ENCODE measurements around the gene SYT5. TPM values are rescaled to one million over a fixed set of nuclear protein-coding genes. Genes with fewer than 3 reads are reported as not detected.

Gene SYT5
- total and polyA plus RNA-seq, 10 of the 15 experiments (the other 5 are each of a cell fraction or from before 2014, with no cell fraction given): 0.04 to 0.79 (median 0.26) TPM; not detected in 7

DNA sequence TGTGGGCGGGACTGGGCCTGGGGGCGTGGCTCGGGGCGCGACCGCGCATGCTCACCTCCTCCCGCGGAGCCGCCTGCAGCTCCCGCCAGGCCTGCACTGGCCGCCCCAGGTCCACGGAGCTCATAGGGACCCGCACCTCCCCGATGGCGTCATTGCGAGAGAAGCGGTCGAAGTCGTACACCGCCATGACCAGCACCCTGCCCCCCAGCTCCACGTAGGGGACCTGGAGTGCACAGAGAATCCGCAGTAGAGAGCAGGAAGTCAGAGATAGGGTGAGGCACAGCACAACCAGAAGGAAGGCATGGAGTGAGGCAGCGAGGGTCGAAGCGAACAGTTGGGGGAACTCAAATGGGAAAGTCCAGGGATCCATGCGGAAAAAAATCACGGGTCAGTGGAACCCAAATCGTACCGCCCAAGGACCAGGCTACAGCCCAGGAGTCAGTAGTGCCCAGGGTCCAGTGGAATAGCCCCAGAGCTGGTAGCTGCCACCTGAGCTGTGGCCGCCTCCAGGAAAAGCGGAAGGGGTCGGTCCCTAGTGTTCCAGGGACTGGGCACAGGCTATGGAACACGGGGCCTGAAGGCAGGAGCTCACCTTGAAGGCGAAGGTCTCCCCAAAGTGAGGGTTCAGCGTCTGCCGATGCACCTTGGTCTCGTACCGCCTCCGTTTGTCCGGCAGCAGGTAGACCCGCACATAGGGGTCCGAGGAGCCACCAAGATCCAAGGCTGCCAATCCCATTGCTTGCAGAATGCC, 4.8 kb downstream of the SYT5 start:
- no peak for TF ChIP-seq ATF7 (IDR thresholded peaks at IDR 0.05; ENCODE audit: low read depth)
- peaks cover 1% of the 10 kb centered on the region; the same call in 1 of the 3 replicates for H3K9me3 ChIP-seq (replicated peaks; ENCODE audit: control insufficient read depth, insufficient read depth, low read length)
- ChIA-PET POLR2A (interaction anchor here (0.6 kb wide), 1 partner anchor 264 kb away, joined by 3 read pairs; no protein-coding TSS in a partner anchor), RAD21 (ENCODE audit: unreplicated experiment) (no interaction called here), SMC1A (ENCODE audit: uncharacterized antibody, unreplicated experiment) (interaction anchor here (0.8 kb wide), 1 partner anchor 9 kb away, joined by 3 read pairs; the partner anchor contains the start of gene DNAAF3), CTCF (interaction anchor here (1.2 kb wide), 1 partner anchor 14 kb away, joined by 3 read pairs; no protein-coding TSS in a partner anchor)
- intact Hi-C loops (cut with micrococcal nuclease; ENCODE audit: unreplicated experiment): no loop called here
- no peak for ATAC-seq
- H3K27me3 ChIP-seq (replicated peaks in 1 of 2; ENCODE audit: control insufficient read depth in 2 of 2, insufficient read depth in 2 of 2, low read length in 1 of 2): peaks cover 0 to 7% of the 10 kb centered on the region in 2 experiments; a peak in 1 of 4 replicates
- no peaks in the 10 kb centered on the region for H4K20me1 ChIP-seq (ENCODE audit: control insufficient read depth, insufficient read depth)
- no peak overlapping the region for H3K27ac ChIP-seq (ENCODE audit: control insufficient read depth, insufficient read depth)
- no peak overlapping the region for H2AFZ ChIP-seq (ENCODE audit: control insufficient read depth, low read depth, low read length)
- no TSS peak for BruUV-seq (replicated peaks)
- no peak overlapping the region for H3K4me3 ChIP-seq
- H3K36me3 ChIP-seq (ENCODE audit: control insufficient read depth in 2 of 2, insufficient read depth in 2 of 2, low read length in 1 of 2): no peaks in the 10 kb centered on the region
- no peak overlapping the region for H3K9ac ChIP-seq (ENCODE audit: control insufficient read depth, insufficient read depth, low read length)
- H3K79me2 ChIP-seq (ENCODE audit: control insufficient read depth, insufficient read depth, low read length): no peaks in the 10 kb centered on the region
- H3K4me1 ChIP-seq (ENCODE audit: control insufficient read depth, insufficient read depth, low read length): peaks cover 12% of the 10 kb centered on the region
- whole genome bisulfite sequencing (ENCODE audit: insufficient coverage, insufficient replicate concordance, low lambda C conversion rate, missing lambda C conversion rate): 71% methylated on average over 39 of the region's 43 CpGs
- DNase-seq (ENCODE audit: low read depth, low spot score): no peak
- no peak overlapping the region for H3K4me2 ChIP-seq (ENCODE audit: control insufficient read depth, insufficient read depth)
- FAIRE-seq: no peak
- in situ Hi-C loops (cut with MboI): no loop called here

DNA sequence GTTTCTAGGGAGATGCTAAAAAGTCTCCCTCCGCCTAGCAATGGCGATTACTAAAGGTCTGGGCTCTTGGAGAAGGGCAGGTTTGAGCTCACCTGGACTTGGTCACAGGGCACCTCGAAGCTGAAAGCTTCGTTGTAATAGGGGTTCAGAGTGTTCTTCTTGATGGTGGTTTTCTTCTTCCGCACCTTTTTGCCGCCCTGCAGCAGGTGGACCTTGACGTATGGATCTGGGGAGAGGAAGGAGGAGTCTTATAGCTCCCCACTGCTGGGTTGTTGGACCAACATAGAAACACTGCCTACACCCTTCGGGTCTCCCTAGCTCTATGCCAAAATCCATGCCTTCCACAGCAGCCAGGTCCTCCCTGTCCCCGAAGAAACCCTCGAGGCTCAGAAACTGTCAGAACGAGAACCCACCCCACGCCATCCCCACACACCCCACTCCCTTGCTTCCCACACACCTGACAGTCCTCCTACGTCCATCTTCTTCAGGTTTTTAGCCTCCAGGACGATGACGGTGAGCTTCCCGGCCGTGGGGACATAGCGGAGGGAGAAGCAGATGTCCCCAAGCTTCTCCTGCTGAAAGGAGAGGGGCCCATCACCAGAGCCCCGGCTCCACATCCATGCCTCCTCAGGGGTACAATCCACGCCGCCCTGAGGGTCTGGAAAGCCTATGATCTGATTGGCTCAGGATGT, 5.5 kb downstream of the SYT5 start:
- ATAC-seq: no peak

More for the DNA sequence above, 5.5 kb downstream of the SYT5 start:
- intact Hi-C loops (cut with micrococcal nuclease; ENCODE audit: unreplicated experiment): no loop called here
- BruUV-seq (replicated peaks): no TSS peak
- TF ChIP-seq IKZF2 (IDR thresholded peaks at IDR 0.05) (no peak), MTA2 (IDR thresholded peaks at IDR 0.05; ENCODE audit: low read depth) (no peak), POLR2A (IDR thresholded peaks at IDR 0.05; ENCODE audit: low read depth, low read length) (no peak)
- Histone ChIP-seq H3K4me2 (ENCODE audit: control insufficient read depth, insufficient read depth) (no peak overlapping the region), H3K4me3 (no peak overlapping the region), H4K20me1 (ENCODE audit: control insufficient read depth, insufficient read depth) (no peaks in the 10 kb centered on the region), H3K79me2 (ENCODE audit: control insufficient read depth, insufficient read depth, low read length) (no peaks in the 10 kb centered on the region), H3K27ac (ENCODE audit: control insufficient read depth, insufficient read depth) (no peak overlapping the region), H3K9me3 (replicated peaks; ENCODE audit: control insufficient read depth, insufficient read depth, low read length) (peaks cover 1% of the 10 kb centered on the region; the same call in 1 of the 3 replicates), H3K4me1 (ENCODE audit: control insufficient read depth, insufficient read depth, low read length) (peaks cover 10% of the 10 kb centered on the region), H3K36me3 (ENCODE audit: control insufficient read depth in 2 of 2, insufficient read depth in 2 of 2, low read length in 1 of 2) (no peaks in the 10 kb centered on the region), H3K9ac (ENCODE audit: control insufficient read depth, insufficient read depth, low read length) (no peak overlapping the region), H3K27me3 (replicated peaks in 1 of 2; ENCODE audit: control insufficient read depth in 2 of 2, insufficient read depth in 2 of 2, low read length in 1 of 2) (peaks cover 0 to 7% of the 10 kb centered on the region in 2 experiments; a peak in 1 of 4 replicates), H2AFZ (ENCODE audit: control insufficient read depth, low read depth, low read length) (no peak overlapping the region)
- SMC1A ChIA-PET (ENCODE audit: uncharacterized antibody, unreplicated experiment): interaction anchor here (0.8 kb wide), 1 partner anchor 36 kb away, joined by 3 read pairs; no protein-coding TSS in a partner anchor
- WGBS (ENCODE audit: insufficient coverage, insufficient replicate concordance, low lambda C conversion rate, missing lambda C conversion rate): 70% methylated on average over 21 of the region's 21 CpGs
- FAIRE-seq (no peak), DNase-seq (ENCODE audit: low read depth, low spot score) (no peak)
- RAD21 ChIA-PET (ENCODE audit: unreplicated experiment): no interaction called here
- CTCF ChIA-PET: interaction anchor here (1.2 to 1.4 kb wide), 2 partner anchors 14 to 329 kb away, joined by 3 read pairs; no protein-coding TSS in a partner anchor
- POLR2A ChIA-PET: interaction anchor here (0.6 kb wide), 1 partner anchor 265 kb away, joined by 3 read pairs; no protein-coding TSS in a partner anchor
- in situ Hi-C loops (cut with MboI): no loop called here
